GM12891 (cell line): ENCODE data around the gene ZNF846.
A peak's percentile ranks its signal among the peaks of the same experiment; 100 is the strongest.
"Not testable (repeated sequence)": the region's sequence is repeated elsewhere in the genome, so short reads cannot be mapped to it uniquely, and the experiment has no call there.

Experiments
- DNase-seq: peaks from one replicate; pipeline ENCODE4 v3.0.0; 2011; ENCODE audit warnings: low spot score; ENCODE audit not compliant: insufficient read length
- FAIRE-seq: peaks from 2 replicates; lab custom pipeline; 2011; peaks lifted over from hg19 to GRCh38; lab: Jason Lieb, UNC
- PAX5 ChIP-seq: IDR thresholded peaks from 2 replicates; pipeline ENCODE4 v1.6.1; 2011; ENCODE audit warnings: low read length, moderate library complexity, mild to moderate bottlenecking; ENCODE audit not compliant: insufficient read depth, severe bottlenecking
- POLR2A ChIP-seq: IDR thresholded peaks from 2 replicates; pipeline ENCODE4 v1.6.1; 2011; ENCODE audit warnings: low read depth, low read length, control low read depth
- POLR2AphosphoS5 ChIP-seq: IDR thresholded peaks from 2 replicates; pipeline ENCODE4 v1.6.1; 2011; ENCODE audit warnings: low read depth, low read length, control low read depth
- POU2F2 ChIP-seq: IDR thresholded peaks from 2 replicates; pipeline ENCODE4 v1.6.1; 2011; ENCODE audit warnings: low read depth, mild to moderate bottlenecking, control low read depth, low read length, moderate library complexity
- SPI1 ChIP-seq: IDR thresholded peaks from 2 replicates; pipeline ENCODE4 v1.6.1; 2011; ENCODE audit warnings: low read depth, low read length, control low read depth
- TAF1 ChIP-seq: IDR thresholded peaks from 2 replicates; pipeline ENCODE4 v1.6.1; 2011; ENCODE audit warnings: low read depth, low read length, control low read depth

The ZNF846 gene

GRCh38 chr19:9782338-9782737 is 13.8 kb upstream of the ZNF846 start:
- no peak for TF ChIP-seq POLR2AphosphoS5
- TF ChIP-seq PAX5 = no peak
- no peak for TF ChIP-seq POU2F2
- TF ChIP-seq POLR2A = no peak
- TF ChIP-seq SPI1 = no peak
- TF ChIP-seq TAF1 = no peak
- no peak for FAIRE-seq
- DNase-seq = no peak

GRCh38 chr19:9757544-9758501 is 10.7 kb downstream of the ZNF846 start:
- DNase-seq = no peak
- TF ChIP-seq TAF1 (no peak), PAX5 (no peak), POLR2A (no peak), POU2F2 (no peak)
- FAIRE-seq = no peak

GRCh38 chr19:9752701-9753443 is 15.7 kb downstream of the ZNF846 start:
- DNase-seq (no peak), FAIRE-seq (no peak)
- TF ChIP-seq SPI1 (no peak), POLR2A (no peak), POU2F2 (no peak), TAF1 (no peak), PAX5 (no peak), POLR2AphosphoS5 (no peak)

- no peak for TF ChIP-seq SPI1
- no peak for TF ChIP-seq TAF1
- TF ChIP-seq POLR2AphosphoS5 = no peak
- TF ChIP-seq POU2F2 = no peak
- TF ChIP-seq POLR2A = no peak
- no peak for TF ChIP-seq PAX5
- DNase-seq = no peak
- FAIRE-seq = no peak
These were observed 17.1 kb downstream of the ZNF846 start for GRCh38 chr19:9751446-9751845.

- FAIRE-seq (no peak), DNase-seq (no peak)
- TF ChIP-seq POU2F2 = no peak
- no peak for TF ChIP-seq PAX5
These were observed 26.9 kb downstream of the ZNF846 start for GRCh38 chr19:9741476-9742171.

GRCh38 chr19:9735986-9736385 is 32.6 kb downstream of the ZNF846 start:
- TF ChIP-seq POLR2A (no peak), POLR2AphosphoS5 (no peak), SPI1 (no peak), TAF1 (no peak), POU2F2 (no peak), PAX5 (no peak)
- DNase-seq (no peak), FAIRE-seq (no peak)

GRCh38 chr19:9730056-9730455 is 38.5 kb downstream of the ZNF846 start:
- FAIRE-seq, DNase-seq: not testable (repeated sequence)

GRCh38 chr19:9729162-9729561 is 39.4 kb downstream of the ZNF846 start:
- FAIRE-seq (no peak), DNase-seq (no peak)
- TF ChIP-seq TAF1 = no peak
- TF ChIP-seq SPI1 = peak; percentile 76

GRCh38 chr19:9727644-9728043 is 40.9 kb downstream of the ZNF846 start:
- DNase-seq (no peak), FAIRE-seq (no peak)
- TF ChIP-seq SPI1 (no peak), POLR2AphosphoS5 (no peak), TAF1 (no peak), PAX5 (no peak)

GRCh38 chr19:9725508-9726201 is 42.9 kb downstream of the ZNF846 start:
- DNase-seq, FAIRE-seq: not testable (repeated sequence)
